Measurements from ENCODE around the gene BRD2. TPM values are rescaled to one million over a fixed set of nuclear protein-coding genes. Genes with fewer than 3 reads are reported as not detected.

The BRD2 gene
- total RNA-seq, 2 donors from 2014 or later, result 56.9 to 91.1 TPM

DNA sequence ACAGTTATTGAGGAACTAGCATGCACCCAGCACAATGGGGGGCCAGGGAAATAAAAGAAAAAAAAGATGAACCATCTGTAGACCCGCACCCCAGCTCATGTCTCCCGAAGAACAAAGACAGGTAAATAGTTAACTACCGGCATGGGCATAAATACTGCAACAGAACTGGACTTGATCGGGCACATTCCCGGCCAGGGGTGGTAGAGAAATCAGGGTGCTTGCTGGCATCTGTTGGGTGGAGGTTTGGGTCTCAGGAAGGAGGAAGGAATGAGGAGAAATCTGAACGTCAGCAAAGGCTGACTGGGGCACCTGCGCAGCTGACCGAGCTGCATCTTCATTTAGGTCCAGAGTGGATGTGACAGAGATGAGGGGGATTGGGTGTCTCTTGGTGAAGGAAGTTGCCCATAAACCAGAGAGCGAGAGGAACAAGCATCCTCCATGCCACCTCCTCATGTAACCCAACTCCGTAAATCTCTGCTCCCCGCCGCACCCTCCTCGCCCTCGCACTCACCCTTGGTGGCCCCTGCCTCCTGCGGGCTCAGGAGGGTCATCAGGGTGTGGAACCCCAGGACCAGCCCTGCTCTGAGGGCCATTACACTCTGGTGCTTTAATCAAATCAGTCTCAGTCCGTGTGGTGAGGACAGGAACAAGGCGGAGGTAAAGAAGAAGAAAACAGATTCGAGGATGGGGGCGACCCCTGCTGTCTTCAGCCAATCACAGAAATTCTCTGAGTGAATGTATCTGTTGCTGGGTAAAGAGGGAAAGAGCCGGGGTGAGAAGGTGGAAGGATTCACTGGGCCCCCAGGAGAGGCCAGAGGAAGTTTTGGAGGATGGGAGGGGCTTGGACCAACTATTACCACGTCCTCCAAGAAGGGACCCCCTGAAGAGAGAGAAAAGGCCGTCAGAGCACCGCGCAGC lies 40.8 kb downstream of the BRD2 start, which contains the start of gene HLA-DOA:
Gene HLA-DOA (minus strand): TSS at position 648 of the 918 bp plus-strand sequence.
- H3K27me3 ChIP-seq, result peaks cover 0 to under 1% of the 10 kb centered on the region in 2 donors
- no peaks in the 10 kb centered on the region for H3K36me3 ChIP-seq
- no peaks in the 10 kb centered on the region for H3K9me3 ChIP-seq
- peak within 1 kb of the TSS in 1 of 2 donors; percentile 33 for H3K4me3 ChIP-seq
- TF ChIP-seq CTCF (IDR thresholded peaks at IDR 0.05), result no peak
- DNase-seq (ENCODE audit: low spot score), result no peak
- H3K27ac ChIP-seq, result no peak within 1 kb of the TSS
- peaks cover 0 to 7% of the 10 kb centered on the region in 2 donors for H3K4me1 ChIP-seq

- no peaks in the 10 kb centered on the region for H3K9me3 ChIP-seq
- no peaks in the 10 kb centered on the region for H3K36me3 ChIP-seq
- no peak overlapping the region for H3K27ac ChIP-seq
- H3K4me3 ChIP-seq, result no peak overlapping the region
- no peak for DNase-seq (ENCODE audit: low spot score)
- TF ChIP-seq CTCF (IDR thresholded peaks at IDR 0.05), result no peak
- H3K27me3 ChIP-seq, result peaks cover 0 to 4% of the 10 kb centered on the region in 2 donors
- peaks cover 0 to 15% of the 10 kb centered on the region in 2 donors for H3K4me1 ChIP-seq
These were observed 42.0 kb downstream of the BRD2 start for GRCh38 chr6:33010356-33010755.

- Histone ChIP-seq H3K27me3 (peaks cover 0 to 4% of the 10 kb centered on the region in 2 donors), H3K27ac (no peak overlapping the region), H3K4me3 (no peak overlapping the region), H3K36me3 (no peaks in the 10 kb centered on the region), H3K4me1 (peaks cover 0 to 33% of the 10 kb centered on the region in 2 donors), H3K9me3 (no peaks in the 10 kb centered on the region)
- DNase-seq (ENCODE audit: low spot score), result no peak
- TF ChIP-seq CTCF (IDR thresholded peaks at IDR 0.05), result no peak
These were observed 45.2 kb downstream of the BRD2 start for GRCh38 chr6:33013608-33014007.

GRCh38 chr6:33014841-33015634 lies 46.6 kb downstream of the BRD2 start:
- Histone ChIP-seq H3K9me3 (no peaks in the 10 kb centered on the region), H3K27ac (peak overlapping the region; percentile 8 to 41), H3K4me1 (peaks cover 0 to 38% of the 10 kb centered on the region in 2 donors), H3K36me3 (no peaks in the 10 kb centered on the region), H3K4me3 (no peak overlapping the region), H3K27me3 (peaks cover 0 to 4% of the 10 kb centered on the region in 2 donors)
- peak; percentile 53 to 89 for TF ChIP-seq CTCF (IDR thresholded peaks at IDR 0.05)
- no peak for DNase-seq (ENCODE audit: low spot score)

DNA sequence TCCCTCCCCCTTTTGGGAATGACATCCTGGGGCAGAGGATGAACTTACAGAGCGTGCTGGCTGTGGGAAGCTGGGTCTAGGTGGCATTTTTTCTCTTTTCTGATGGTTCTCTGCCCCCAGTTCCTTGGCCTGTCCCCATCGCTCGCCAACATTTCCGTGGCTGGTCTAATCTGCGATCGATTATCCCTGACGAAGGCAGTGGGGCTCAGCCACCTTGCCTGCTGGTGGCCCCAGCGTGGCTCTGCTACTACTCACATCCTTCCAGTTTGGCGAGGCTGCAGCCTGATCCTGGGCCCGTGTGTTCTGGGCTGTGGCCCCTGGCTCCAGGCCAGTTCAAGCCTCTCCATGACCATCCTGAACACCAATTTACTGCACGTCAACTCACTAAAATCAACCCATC lies 47.4 kb downstream of the BRD2 start:
- Histone ChIP-seq H3K27me3 (peaks cover 0 to 4% of the 10 kb centered on the region in 2 donors), H3K4me1 (peaks cover 0 to 43% of the 10 kb centered on the region in 2 donors), H3K9me3 (no peaks in the 10 kb centered on the region), H3K36me3 (no peaks in the 10 kb centered on the region), H3K27ac (peak overlapping the region in 1 of 2 donors; percentile 41), H3K4me3 (no peak overlapping the region)
- DNase-seq (ENCODE audit: low spot score), result no peak
- no peak for TF ChIP-seq CTCF (IDR thresholded peaks at IDR 0.05)
